ENCODE results near the gene PPM1D. TPM values are rescaled to one million over a fixed set of nuclear protein-coding genes. Genes with fewer than 3 reads are reported as not detected.

Gene PPM1D
- total and polyA plus RNA-seq, 2 of the 13 experiments (the other 11 are each of a cell fraction or from before 2014, with no cell fraction given): 8.0 to 26.2 TPM

DNA sequence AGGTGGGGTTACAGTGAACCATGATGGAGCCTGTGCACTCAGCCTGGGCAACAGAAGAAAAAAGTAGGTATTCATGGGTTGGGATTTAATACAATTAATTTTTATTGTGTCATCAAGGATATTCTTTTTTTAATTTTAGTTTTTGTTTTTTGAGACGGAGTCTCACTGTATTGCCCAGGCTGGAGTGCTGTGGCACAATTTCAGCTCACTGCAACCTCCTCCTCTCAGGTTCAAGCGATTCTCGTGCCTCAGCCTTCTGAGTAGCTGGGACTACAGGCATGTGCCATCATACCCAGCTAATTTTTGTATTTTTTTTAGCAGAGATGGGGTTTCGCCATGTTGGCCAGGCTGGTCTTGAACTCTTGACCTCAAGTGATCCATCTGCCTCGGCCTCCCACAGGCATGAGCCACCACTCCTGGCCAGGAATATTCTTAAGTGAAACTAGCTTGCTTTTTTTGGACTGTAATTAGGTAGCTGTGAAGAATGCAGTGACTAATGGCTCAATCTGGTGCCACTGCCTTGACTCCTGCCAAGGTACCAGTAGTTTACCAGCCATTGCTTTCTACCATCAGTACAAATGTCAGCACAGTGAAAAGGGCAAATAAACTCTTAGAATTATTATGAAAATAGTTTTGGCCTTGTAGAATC is 4.8 kb downstream of the PPM1D start (continued):
- no peak for TF ChIP-seq AHDC1 (CRISPR knock-in tag; IDR thresholded peaks at IDR 0.05; ENCODE audit: borderline replicate concordance)

DNA sequence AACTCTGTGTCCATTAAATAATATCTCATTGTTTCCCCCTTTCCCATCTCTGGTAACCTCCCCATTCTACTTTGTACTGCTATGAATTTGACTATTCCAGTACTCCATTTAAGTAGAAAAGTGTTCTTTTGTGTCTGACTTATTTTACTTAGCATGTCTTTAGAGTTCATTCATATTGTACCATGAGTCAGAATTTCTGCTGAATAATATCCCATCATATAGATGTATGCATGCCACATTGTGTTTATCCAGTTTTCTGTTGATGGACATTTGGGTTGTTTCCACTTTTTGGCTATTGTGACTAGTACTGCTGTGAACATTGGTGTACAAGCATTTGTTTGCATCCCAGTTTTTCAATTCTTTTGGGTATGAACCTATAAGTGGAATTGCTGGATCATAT is 6.0 kb downstream of the PPM1D start:
- Histone ChIP-seq H3K4me2 (ENCODE audit: low read depth, low read length) (no peak overlapping the region), H3K36me3 (replicated peaks in 1 of 2; ENCODE audit: control insufficient read depth in 1 of 2, insufficient read depth in 2 of 2, low read length in 2 of 2) (no peaks in the 10 kb centered on the region), H3K27ac (ENCODE audit: extremely low read length, insufficient read depth, low read length) (no peak overlapping the region), H3K79me2 (ENCODE audit: insufficient read depth, low read length) (peaks cover 97% of the 10 kb centered on the region), H3K27me3 (ENCODE audit: control insufficient read depth in 1 of 2, insufficient read depth in 2 of 2, low read length in 2 of 2) (no peaks in the 10 kb centered on the region; a peak in 1 of 5 replicates), H3K9ac (ENCODE audit: insufficient read depth, low read depth, low read length) (no peak overlapping the region), H3K9me3 (ENCODE audit: low read length) (no peaks in the 10 kb centered on the region), H3K4me3 (replicated peaks in 1 of 3; ENCODE audit: insufficient read depth in 1 of 3, low read depth in 2 of 3, low read length in 3 of 3) (no peak overlapping the region), H3K4me1 (ENCODE audit: insufficient read depth, low read length) (peaks cover 59% of the 10 kb centered on the region), H4K20me1 (ENCODE audit: insufficient read depth, low read length) (peaks cover 22% of the 10 kb centered on the region), H2AFZ (ENCODE audit: low read length) (no peak overlapping the region)
- FAIRE-seq: no peak
- TF ChIP-seq DR1 (CRISPR knock-in tag; IDR thresholded peaks at IDR 0.05) (no peak), MED1 (CRISPR knock-in tag; IDR thresholded peaks at IDR 0.05) (no peak), BRF2 (CRISPR knock-in tag; IDR thresholded peaks at IDR 0.05) (0 out of 2 replicates have a peak, but pooled peaks have one; percentile 23), ZNF777 (CRISPR knock-in tag; IDR thresholded peaks at IDR 0.05) (no peak), TOPORS (CRISPR knock-in tag; IDR thresholded peaks at IDR 0.05) (0 out of 2 replicates have a peak, but pooled peaks have one; percentile 22)
- TF ChIP-seq, protein P1, sequence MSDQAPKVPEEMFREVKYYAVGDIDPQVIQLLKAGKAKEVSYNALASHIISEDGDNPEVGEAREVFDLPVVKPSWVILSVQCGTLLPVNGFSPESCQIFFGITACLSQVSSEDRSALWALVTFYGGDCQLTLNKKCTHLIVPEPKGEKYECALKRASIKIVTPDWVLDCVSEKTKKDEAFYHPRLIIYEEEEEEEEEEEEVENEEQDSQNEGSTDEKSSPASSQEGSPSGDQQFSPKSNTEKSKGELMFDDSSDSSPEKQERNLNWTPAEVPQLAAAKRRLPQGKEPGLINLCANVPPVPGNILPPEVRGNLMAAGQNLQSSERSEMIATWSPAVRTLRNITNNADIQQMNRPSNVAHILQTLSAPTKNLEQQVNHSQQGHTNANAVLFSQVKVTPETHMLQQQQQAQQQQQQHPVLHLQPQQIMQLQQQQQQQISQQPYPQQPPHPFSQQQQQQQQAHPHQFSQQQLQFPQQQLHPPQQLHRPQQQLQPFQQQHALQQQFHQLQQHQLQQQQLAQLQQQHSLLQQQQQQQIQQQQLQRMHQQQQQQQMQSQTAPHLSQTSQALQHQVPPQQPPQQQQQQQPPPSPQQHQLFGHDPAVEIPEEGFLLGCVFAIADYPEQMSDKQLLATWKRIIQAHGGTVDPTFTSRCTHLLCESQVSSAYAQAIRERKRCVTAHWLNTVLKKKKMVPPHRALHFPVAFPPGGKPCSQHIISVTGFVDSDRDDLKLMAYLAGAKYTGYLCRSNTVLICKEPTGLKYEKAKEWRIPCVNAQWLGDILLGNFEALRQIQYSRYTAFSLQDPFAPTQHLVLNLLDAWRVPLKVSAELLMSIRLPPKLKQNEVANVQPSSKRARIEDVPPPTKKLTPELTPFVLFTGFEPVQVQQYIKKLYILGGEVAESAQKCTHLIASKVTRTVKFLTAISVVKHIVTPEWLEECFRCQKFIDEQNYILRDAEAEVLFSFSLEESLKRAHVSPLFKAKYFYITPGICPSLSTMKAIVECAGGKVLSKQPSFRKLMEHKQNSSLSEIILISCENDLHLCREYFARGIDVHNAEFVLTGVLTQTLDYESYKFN (CRISPR knock-in tag; conservative IDR thresholded peaks at IDR 0.05): no peak
- TF ChIP-seq, protein P2, sequence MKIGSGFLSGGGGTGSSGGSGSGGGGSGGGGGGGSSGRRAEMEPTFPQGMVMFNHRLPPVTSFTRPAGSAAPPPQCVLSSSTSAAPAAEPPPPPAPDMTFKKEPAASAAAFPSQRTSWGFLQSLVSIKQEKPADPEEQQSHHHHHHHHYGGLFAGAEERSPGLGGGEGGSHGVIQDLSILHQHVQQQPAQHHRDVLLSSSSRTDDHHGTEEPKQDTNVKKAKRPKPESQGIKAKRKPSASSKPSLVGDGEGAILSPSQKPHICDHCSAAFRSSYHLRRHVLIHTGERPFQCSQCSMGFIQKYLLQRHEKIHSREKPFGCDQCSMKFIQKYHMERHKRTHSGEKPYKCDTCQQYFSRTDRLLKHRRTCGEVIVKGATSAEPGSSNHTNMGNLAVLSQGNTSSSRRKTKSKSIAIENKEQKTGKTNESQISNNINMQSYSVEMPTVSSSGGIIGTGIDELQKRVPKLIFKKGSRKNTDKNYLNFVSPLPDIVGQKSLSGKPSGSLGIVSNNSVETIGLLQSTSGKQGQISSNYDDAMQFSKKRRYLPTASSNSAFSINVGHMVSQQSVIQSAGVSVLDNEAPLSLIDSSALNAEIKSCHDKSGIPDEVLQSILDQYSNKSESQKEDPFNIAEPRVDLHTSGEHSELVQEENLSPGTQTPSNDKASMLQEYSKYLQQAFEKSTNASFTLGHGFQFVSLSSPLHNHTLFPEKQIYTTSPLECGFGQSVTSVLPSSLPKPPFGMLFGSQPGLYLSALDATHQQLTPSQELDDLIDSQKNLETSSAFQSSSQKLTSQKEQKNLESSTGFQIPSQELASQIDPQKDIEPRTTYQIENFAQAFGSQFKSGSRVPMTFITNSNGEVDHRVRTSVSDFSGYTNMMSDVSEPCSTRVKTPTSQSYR (CRISPR knock-in tag; IDR thresholded peaks at IDR 0.05; ENCODE audit: borderline replicate concordance): no peak
- CTCF ChIA-PET (ENCODE audit: low intra/inter-chr PET ratio, low total read pairs): no interaction called here
- POLR2A ChIA-PET: interaction anchor here (1.3 kb wide), 1 partner anchor 71 kb away, joined by 5 read pairs; the partner anchor contains the start of gene BCAS3
- in situ Hi-C loops (cut with HindIII; ENCODE audit: extremely low pct_ligation_motif_present, low pct_unique_long_range_greater_than_20kb) (no loop called here), intact Hi-C loops (cut with micrococcal nuclease; ENCODE audit: unreplicated experiment) (no loop called here)
- no peak for DNase-seq (ENCODE audit: low spot score)
- no TSS peak for BruUV-seq (replicated peaks)
- no peak for ATAC-seq

Data from HepG2 (cell line).